Spleen (tissue), 11 donors: ENCODE measurements around the gene COL1A2. TPM values are rescaled to one million over a fixed set of nuclear protein-coding genes. Genes with fewer than 3 reads are reported as not detected.

Experiments used
- DNase-seq: peaks from one replicate; pipeline ENCODE4 v3.0.0-alpha.2; 2020
- H3K27ac ChIP-seq, 8 donors: fragments of 200-600 bp; sonication (generic) in 7 of 8; 1 replicate in 4 of 8; 2 replicates in 4 of 8; pipeline versions ENCODE4 v1.5.0 to v1.8.0; 2016 to 2021; ENCODE audit warnings: inconsistent platforms in 4 of 8, mild to moderate bottlenecking in 4 of 8, moderate library complexity in 1 of 8
- H3K27me3 ChIP-seq, 7 donors: fragments of 200-600 bp; sonication (generic) in 6 of 7; replicated peaks in 1 of 7; 1 replicate in 4 of 7; 2 replicates in 3 of 7; pipeline versions ENCODE4 v1.5.0 to v1.8.0; 2016 to 2021; ENCODE audit warnings: inconsistent platforms in 3 of 7, mild to moderate bottlenecking in 1 of 7
- H3K36me3 ChIP-seq, 6 donors: fragments of 200-600 bp; sonication (generic) in 5 of 6; 1 replicate in 4 of 6; 2 replicates in 2 of 6; pipeline versions ENCODE4 v1.5.0 to v1.8.0; 2016 to 2021; ENCODE audit warnings: inconsistent platforms in 2 of 6
- H3K4me1 ChIP-seq, 6 donors: fragments of 200-600 bp; sonication (generic) in 5 of 6; 1 replicate in 3 of 6; 2 replicates in 3 of 6; pipeline versions ENCODE4 v1.5.0 to v1.8.0; 2016 to 2021; ENCODE audit warnings: inconsistent platforms in 3 of 6
- H3K4me3 ChIP-seq, 8 donors: fragments of 200-600 bp; sonication (generic) in 7 of 8; 1 replicate in 4 of 8; 2 replicates in 4 of 8; pipeline versions ENCODE4 v1.5.0 to v1.8.0; 2016 to 2021; ENCODE audit warnings: inconsistent platforms in 4 of 8, mild to moderate bottlenecking in 4 of 8, moderate library complexity in 2 of 8
- H3K9me3 ChIP-seq, 8 donors: fragments of 200-600 bp; sonication (generic) in 7 of 8; 1 replicate in 4 of 8; 2 replicates in 4 of 8; pipeline versions ENCODE4 v1.5.0 to v1.8.0; 2016 to 2021; ENCODE audit warnings: inconsistent platforms in 4 of 8
- CTCF ChIP-seq, 11 experiments: fragments of 200-600 bp in 7 of 11; fragments of 450-650 bp in 4 of 11; sonication (generic) in 4 of 11; IDR thresholded peaks in 8 of 11; conservative IDR thresholded peaks in 3 of 11; 1 replicate in 7 of 11; 2 replicates in 4 of 11; pipeline versions ENCODE4 v1.4.0 to v1.8.0; 2016 to 2021; ENCODE audit warnings: antibody characterized with exemption in 11 of 11, inconsistent platforms in 4 of 11, mild to moderate bottlenecking in 1 of 11
- POLR2A ChIP-seq, 3 donors: fragments of 450-650 bp; IDR thresholded peaks; one replicate each; pipeline ENCODE4 v1.5.1; 2017; ENCODE audit warnings: antibody characterized with exemption in 3 of 3, mild to moderate bottlenecking in 1 of 3
- POLR2AphosphoS5 ChIP-seq, 3 donors: sonication (generic); formaldehyde crosslinking; IDR thresholded peaks; one replicate each; pipeline ENCODE4 v1.5.1; 2017; ENCODE audit warnings: antibody characterized with exemption in 3 of 3
- WGBS, 5 donors: extraction: QIAGEN DNeasy Blood & Tissue Kit in 3 of 5; methylation state at CpG; one replicate each; pipeline versions ENCODE4 v1.1.5 to v1.1.7; 2013 to 2018; 5-methylcytosine and 5-hydroxymethylcytosine counted together
- intact Hi-C: fragments of 100-400 bp; cut with DNase I; formaldehyde crosslinking; loops from one replicate; pipeline ENCODE4 v1.15.0; 2023; ENCODE audit warnings: low total_unique reads
- polyA plus RNA-seq, 3 donors: library from polyadenylated mRNA; stranded (reverse); fragments of 200-250 nt; gene quantifications; one replicate each; pipeline ENCODE4 v1.2.1, GENCODE V29; 2013
- total RNA-seq, 7 donors: library from RNA; depleted of rRNA in 3 of 7; stranded (reverse); fragments of >200 nt in 3 of 7; fragmentation: NEBNext Ultra II Directional in 4 of 7; extraction: Animal tissue kit (Norgen Biotek cat#: 25700) in 4 of 7; gene quantifications; one replicate each; pipeline versions ENCODE4 v1.1.0 to v1.2.1, GENCODE V29; 2016 to 2021
- donor health status: healthy with polysubstance abuse.
- donor health status: DM: no; HTN: no; CAD: no; lungs with moderate emphysema.
- donor health status: DM: no; HTN: no; CAD: no.
- donor health status: Bipolar disorder and iron deficiency.
- donor health status: healthy.
- donor health status: DM: no; HTN: no; CAD: no.
- donor health status: DM: yes; HTN: yes; CAD: no.

Gene COL1A2
- total and polyA plus RNA-seq, 10 donors, result 39.7 to 228 (median 116) TPM

- no peaks in the 10 kb centered on the region for H3K27me3 ChIP-seq
- peaks cover 0 to 7% (median 3%) of the 10 kb centered on the region in 8 donors for H3K9me3 ChIP-seq
- H3K36me3 ChIP-seq, result no peaks in the 10 kb centered on the region
- peaks cover 0 to 3% (median 0%) of the 10 kb centered on the region in 6 donors for H3K4me1 ChIP-seq
- no peak for TF ChIP-seq CTCF (IDR thresholded peaks at IDR 0.05 in 8 of 11, conservative IDR thresholded peaks at IDR 0.05 in 3 of 11)
- no peak for TF ChIP-seq POLR2AphosphoS5 (IDR thresholded peaks at IDR 0.05)
- no peak for TF ChIP-seq POLR2A (IDR thresholded peaks at IDR 0.05)
- no peak overlapping the region for H3K27ac ChIP-seq
- intact Hi-C loops, result no loop called here
- 75 to 89% (median 84%) methylated on average over 2 of the region's 2 CpGs for WGBS, 5 donors
- no peak for DNase-seq
- H3K4me3 ChIP-seq, result no peak overlapping the region
Measured at GRCh38 chr7:94444813-94445212, 50.1 kb downstream of the COL1A2 start.

GRCh38 chr7:94445696-94446194, 51.0 kb downstream of the COL1A2 start:
- H3K27me3 ChIP-seq, result no peaks in the 10 kb centered on the region
- H3K9me3 ChIP-seq, result peaks cover 0 to 7% (median 3%) of the 10 kb centered on the region in 8 donors
- intact Hi-C loops, result no loop called here
- 65 to 78% (median 73%) methylated on average over 2 of the region's 2 CpGs for WGBS, 5 donors
- H3K27ac ChIP-seq, result no peak overlapping the region
- no peaks in the 10 kb centered on the region for H3K36me3 ChIP-seq
- H3K4me1 ChIP-seq, result peaks cover 0 to 3% (median 0%) of the 10 kb centered on the region in 6 donors
- H3K4me3 ChIP-seq, result no peak overlapping the region
- DNase-seq, result no peak
- TF ChIP-seq POLR2A (IDR thresholded peaks at IDR 0.05) (no peak), POLR2AphosphoS5 (IDR thresholded peaks at IDR 0.05) (no peak), CTCF (IDR thresholded peaks at IDR 0.05 in 8 of 11, conservative IDR thresholded peaks at IDR 0.05 in 3 of 11) (no peak)

- intact Hi-C loops, result no loop called here
Measured at GRCh38 chr7:94446308-94446707, 51.6 kb downstream of the COL1A2 start.

More at GRCh38 chr7:94446308-94446707, 51.6 kb downstream of the COL1A2 start:
- WGBS, 5 donors, result 91 to 96% (median 92%) methylated on average over 5 of the region's 5 CpGs
- Histone ChIP-seq H3K27ac (no peak overlapping the region), H3K4me3 (no peak overlapping the region), H3K36me3 (no peaks in the 10 kb centered on the region), H3K9me3 (peaks cover 0 to 7% (median 3%) of the 10 kb centered on the region in 8 donors), H3K27me3 (no peaks in the 10 kb centered on the region), H3K4me1 (peaks cover 0 to 3% (median 0%) of the 10 kb centered on the region in 6 donors)
- no peak for TF ChIP-seq CTCF (IDR thresholded peaks at IDR 0.05 in 8 of 11, conservative IDR thresholded peaks at IDR 0.05 in 3 of 11)
- TF ChIP-seq POLR2AphosphoS5 (IDR thresholded peaks at IDR 0.05), result no peak
- no peak for TF ChIP-seq POLR2A (IDR thresholded peaks at IDR 0.05)
- DNase-seq, result no peak
